Endothelial cell (in vitro differentiated cells): Measurements from ENCODE around the gene CELA1. TPM values are rescaled to one million over a fixed set of nuclear protein-coding genes. Genes with fewer than 3 reads are reported as not detected.

Source experiments
- DNase-seq: peaks from one replicate; pipeline ENCODE4 v3.0.0; 2021; ENCODE audit warnings: low spot score
- H3K27ac Mint-ChIP-seq: one replicate; pipeline ENCODE4 v1.8.0; 2021; ENCODE audit warnings: mixed read lengths, inconsistent platforms; ENCODE audit not compliant: unreplicated experiment
- H3K27me3 Mint-ChIP-seq: one replicate; pipeline ENCODE4 v1.8.0; 2021; ENCODE audit warnings: mild to moderate bottlenecking, moderate library complexity, mixed read lengths, inconsistent platforms; ENCODE audit not compliant: unreplicated experiment
- H3K36me3 Mint-ChIP-seq: one replicate; pipeline ENCODE4 v1.8.0; 2021; ENCODE audit warnings: mild to moderate bottlenecking, low read depth, mixed read lengths, inconsistent platforms; ENCODE audit not compliant: unreplicated experiment
- H3K4me1 Mint-ChIP-seq: one replicate; pipeline ENCODE4 v1.8.0; 2021; ENCODE audit warnings: mild to moderate bottlenecking, mixed read lengths, inconsistent platforms; ENCODE audit not compliant: unreplicated experiment
- H3K4me3 Mint-ChIP-seq: one replicate; pipeline ENCODE4 v1.8.0; 2021; ENCODE audit warnings: mild to moderate bottlenecking, mixed read lengths, inconsistent platforms; ENCODE audit not compliant: unreplicated experiment
- H3K9me3 Mint-ChIP-seq: one replicate; pipeline ENCODE4 v1.8.0; 2021; ENCODE audit warnings: mixed read lengths, inconsistent platforms; ENCODE audit not compliant: unreplicated experiment
- total RNA-seq: library from RNA; stranded (reverse); fragmentation: NEBNext Ultra II Directional; extraction: Animal tissue kit (Norgen Biotek cat#: 25700); gene quantifications from one replicate; pipeline ENCODE4 v1.2.1, GENCODE V29; 2021; ENCODE audit not compliant: unreplicated experiment
- TF ChIP-seq, protein P1 (sequence below): fragments of 200-600 bp; sonication (generic); IDR thresholded peaks from one replicate; pipeline ENCODE4 v1.5.0; 2021; ENCODE audit warnings: antibody characterized with exemption; ENCODE audit not compliant: unreplicated experiment

Gene CELA1
- total RNA-seq, 1 donor from 2014 or later, result not detected

DNA sequence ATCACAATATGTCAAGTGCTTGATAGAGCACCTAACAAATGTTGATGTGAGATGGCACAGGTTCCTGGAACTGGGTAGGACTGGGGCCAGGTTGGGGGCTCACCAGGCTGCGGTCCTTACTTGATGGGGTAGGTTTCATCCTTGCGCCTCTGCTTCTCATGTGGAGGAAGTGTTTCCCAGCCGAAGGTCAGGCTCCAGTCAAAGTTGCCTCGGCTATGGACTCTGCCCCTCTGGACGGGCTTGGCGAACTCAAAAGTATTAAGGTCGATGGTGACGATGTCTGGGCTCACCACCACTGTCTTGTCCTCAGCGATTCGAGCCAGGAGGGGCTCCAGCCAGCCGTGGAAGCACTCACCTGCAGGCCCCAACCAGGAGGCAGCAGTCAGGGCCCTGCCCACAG lies 17.5 kb upstream of the CELA1 start:
- H3K27ac Mint-ChIP-seq, result no peak overlapping the region
- DNase-seq, result no peak
- no peaks in the 10 kb centered on the region for H3K27me3 Mint-ChIP-seq
- TF ChIP-seq, protein P1, sequence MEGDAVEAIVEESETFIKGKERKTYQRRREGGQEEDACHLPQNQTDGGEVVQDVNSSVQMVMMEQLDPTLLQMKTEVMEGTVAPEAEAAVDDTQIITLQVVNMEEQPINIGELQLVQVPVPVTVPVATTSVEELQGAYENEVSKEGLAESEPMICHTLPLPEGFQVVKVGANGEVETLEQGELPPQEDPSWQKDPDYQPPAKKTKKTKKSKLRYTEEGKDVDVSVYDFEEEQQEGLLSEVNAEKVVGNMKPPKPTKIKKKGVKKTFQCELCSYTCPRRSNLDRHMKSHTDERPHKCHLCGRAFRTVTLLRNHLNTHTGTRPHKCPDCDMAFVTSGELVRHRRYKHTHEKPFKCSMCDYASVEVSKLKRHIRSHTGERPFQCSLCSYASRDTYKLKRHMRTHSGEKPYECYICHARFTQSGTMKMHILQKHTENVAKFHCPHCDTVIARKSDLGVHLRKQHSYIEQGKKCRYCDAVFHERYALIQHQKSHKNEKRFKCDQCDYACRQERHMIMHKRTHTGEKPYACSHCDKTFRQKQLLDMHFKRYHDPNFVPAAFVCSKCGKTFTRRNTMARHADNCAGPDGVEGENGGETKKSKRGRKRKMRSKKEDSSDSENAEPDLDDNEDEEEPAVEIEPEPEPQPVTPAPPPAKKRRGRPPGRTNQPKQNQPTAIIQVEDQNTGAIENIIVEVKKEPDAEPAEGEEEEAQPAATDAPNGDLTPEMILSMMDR, result no peak
- no peak overlapping the region for H3K4me3 Mint-ChIP-seq
- peaks cover 5% of the 10 kb centered on the region for H3K4me1 Mint-ChIP-seq
- peaks cover 10% of the 10 kb centered on the region for H3K36me3 Mint-ChIP-seq
- H3K9me3 Mint-ChIP-seq, result no peaks in the 10 kb centered on the region

DNA sequence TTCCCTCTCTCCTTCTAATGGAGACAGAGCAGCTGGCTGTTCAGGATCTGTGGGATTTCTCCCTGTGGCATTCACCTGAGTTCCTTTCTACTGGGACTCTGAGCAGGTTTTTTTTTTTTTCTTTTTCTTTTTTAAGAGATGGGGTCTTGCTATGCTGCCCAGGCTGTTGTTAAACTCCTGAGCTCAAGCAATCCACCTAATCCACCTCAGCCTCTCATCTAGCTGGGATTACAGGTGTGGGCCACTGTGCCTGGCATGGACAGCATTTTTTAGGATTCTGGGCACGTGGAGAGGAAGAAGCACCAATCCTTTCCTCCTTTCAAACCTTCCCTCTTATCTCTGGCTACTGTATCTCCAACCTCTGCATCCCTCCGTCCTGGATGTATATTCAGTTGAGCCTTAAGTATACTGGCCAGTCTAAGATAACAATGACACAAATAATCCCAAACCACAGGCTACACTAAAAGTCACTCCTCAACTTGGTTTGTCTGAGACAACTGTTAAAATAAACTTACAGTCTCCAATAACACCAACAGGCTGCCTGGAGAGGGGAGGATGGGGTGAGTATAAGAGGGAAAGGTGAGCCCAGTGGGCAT lies 16.4 kb upstream of the CELA1 start:
- no peaks in the 10 kb centered on the region for H3K9me3 Mint-ChIP-seq
- no peak overlapping the region for H3K27ac Mint-ChIP-seq
- peaks cover 17% of the 10 kb centered on the region for H3K36me3 Mint-ChIP-seq
- H3K4me1 Mint-ChIP-seq, result peaks cover 4% of the 10 kb centered on the region
- TF ChIP-seq, protein P1, result no peak
- no peaks in the 10 kb centered on the region for H3K27me3 Mint-ChIP-seq
- no peak for DNase-seq
- no peak overlapping the region for H3K4me3 Mint-ChIP-seq

DNA sequence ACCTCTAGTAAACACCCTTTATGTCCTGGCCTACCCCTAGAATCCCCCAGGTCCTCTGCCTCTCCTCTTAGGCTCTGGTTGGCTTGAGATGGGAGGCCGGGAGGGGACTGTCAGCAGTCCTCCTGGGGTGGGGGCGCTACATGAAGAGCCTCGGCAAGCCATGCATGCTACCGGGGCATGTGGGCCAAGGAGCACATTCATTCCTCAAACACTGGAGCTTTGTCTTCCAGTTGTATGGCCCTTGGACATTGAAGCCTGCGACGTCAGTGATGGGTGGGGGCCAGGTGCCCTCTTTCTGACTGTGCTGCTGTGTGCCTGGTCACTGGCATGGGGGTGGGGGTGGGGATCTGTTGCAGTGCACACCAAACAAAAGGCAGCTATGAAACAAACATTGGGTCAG lies 15.8 kb upstream of the CELA1 start:
- H3K27ac Mint-ChIP-seq, result no peak overlapping the region
- no peaks in the 10 kb centered on the region for H3K9me3 Mint-ChIP-seq
- H3K4me1 Mint-ChIP-seq, result no peaks in the 10 kb centered on the region
- DNase-seq, result no peak
- H3K4me3 Mint-ChIP-seq, result no peak overlapping the region
- peaks cover 15% of the 10 kb centered on the region for H3K36me3 Mint-ChIP-seq
- TF ChIP-seq, protein P1, result no peak
- H3K27me3 Mint-ChIP-seq, result no peaks in the 10 kb centered on the region

DNA sequence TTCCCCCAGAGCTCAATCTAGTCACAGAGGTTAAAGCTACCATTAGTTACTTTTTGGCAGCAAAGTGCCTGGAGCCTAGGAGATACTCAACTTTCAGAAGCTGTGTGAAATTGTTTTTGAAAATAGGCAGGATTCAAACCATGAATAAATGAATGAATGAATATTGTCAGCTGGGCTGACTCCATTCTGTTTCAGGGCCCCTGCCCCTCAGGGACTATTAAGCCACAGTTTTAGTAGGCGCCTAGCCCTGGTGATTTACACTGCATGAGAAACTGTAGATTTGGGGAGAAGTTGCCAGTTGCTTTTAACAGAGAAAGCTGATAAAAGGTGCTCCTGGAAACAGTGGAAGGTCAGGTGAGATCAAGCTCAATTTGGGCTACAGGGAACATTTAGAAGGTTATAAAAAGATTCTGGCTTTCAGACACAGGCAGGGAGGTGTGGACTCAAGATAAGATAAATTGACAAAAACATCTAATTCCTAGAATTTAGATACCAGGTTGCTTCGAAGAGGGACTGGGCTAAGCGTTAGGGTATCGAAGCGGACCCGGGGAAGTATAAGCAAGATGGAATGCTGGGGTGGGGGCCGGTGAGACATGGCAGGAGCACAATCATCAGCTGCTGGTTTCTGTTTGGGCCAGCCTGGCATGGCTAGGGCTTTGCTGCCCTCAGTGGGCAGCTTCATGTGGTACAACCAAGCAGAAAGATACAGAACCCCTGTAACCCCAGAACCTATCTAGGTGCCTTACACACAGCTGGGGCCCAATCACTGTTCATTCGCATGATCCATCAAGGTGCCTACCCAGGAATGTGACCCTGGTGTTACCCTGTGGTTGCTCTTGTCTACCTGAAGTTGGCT lies 14.9 kb upstream of the CELA1 start:
- Mint-ChIP-seq H3K36me3 (peaks cover 15% of the 10 kb centered on the region), H3K4me1 (no peaks in the 10 kb centered on the region), H3K9me3 (no peaks in the 10 kb centered on the region), H3K27me3 (no peaks in the 10 kb centered on the region), H3K27ac (no peak overlapping the region), H3K4me3 (no peak overlapping the region)
- DNase-seq, result no peak
- TF ChIP-seq, protein P1, result no peak

DNA sequence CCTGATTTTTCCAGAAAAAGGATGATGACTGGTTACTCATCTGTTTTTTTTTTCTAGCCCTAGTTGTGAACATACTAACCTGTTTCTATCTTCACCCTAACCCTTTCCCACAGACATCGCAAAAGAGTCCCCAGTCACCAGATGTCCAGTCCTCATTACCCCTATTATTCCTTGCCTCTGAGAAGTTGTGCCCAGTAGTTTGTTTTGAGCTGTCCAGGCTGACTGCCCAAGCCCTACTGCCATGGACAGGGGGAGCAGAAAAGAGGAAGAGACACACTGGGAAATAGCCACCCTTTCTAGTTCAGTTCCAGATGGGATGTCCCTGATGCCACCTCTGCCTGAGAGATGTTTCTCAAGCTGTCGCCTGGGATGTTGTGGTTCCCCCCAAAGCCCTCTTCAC lies 13.8 kb upstream of the CELA1 start:
- H3K9me3 Mint-ChIP-seq, result no peaks in the 10 kb centered on the region
- TF ChIP-seq, protein P1, result no peak
- H3K4me1 Mint-ChIP-seq, result no peaks in the 10 kb centered on the region
- no peak for DNase-seq
- no peak overlapping the region for H3K27ac Mint-ChIP-seq
- H3K27me3 Mint-ChIP-seq, result no peaks in the 10 kb centered on the region
- H3K4me3 Mint-ChIP-seq, result no peak overlapping the region
- H3K36me3 Mint-ChIP-seq, result peaks cover 15% of the 10 kb centered on the region
